Fibroblast of lung (primary cell): ENCODE results near the gene RAB17. TPM values are rescaled to one million over a fixed set of nuclear protein-coding genes. Genes with fewer than 3 reads are reported as not detected.

Source experiments
- DNase-seq, 2 donors: peaks; one replicate each; pipeline versions ENCODE4 v3.0.0 to v3.0.0-alpha.2; 2010; ENCODE audit warnings: low read depth in 2 of 2
- H2AFZ ChIP-seq: 2 replicates; pipeline ENCODE4 v1.5.1; 2012; ENCODE audit warnings: low read length, control low read depth, inconsistent platforms
- H3K27ac ChIP-seq: 2 replicates; pipeline ENCODE4 v1.5.1; 2011; ENCODE audit warnings: low read length, control low read depth; ENCODE audit not compliant: insufficient read depth
- H3K27me3 ChIP-seq: 2 replicates; pipeline ENCODE4 v1.5.1; 2011; ENCODE audit warnings: mild to moderate bottlenecking, low read length; ENCODE audit not compliant: control insufficient read depth, insufficient read depth
- H3K36me3 ChIP-seq: 2 replicates; pipeline ENCODE4 v1.5.1; 2011; ENCODE audit warnings: low read length; ENCODE audit not compliant: control insufficient read depth, insufficient read depth
- H3K4me1 ChIP-seq: 2 replicates; pipeline ENCODE4 v1.5.1; 2011; ENCODE audit warnings: low read length; ENCODE audit not compliant: control insufficient read depth, insufficient read depth; ENCODE audit errors: extremely low read depth
- H3K4me2 ChIP-seq: 2 replicates; pipeline ENCODE4 v1.5.1; 2011; ENCODE audit warnings: low read length, control low read depth; ENCODE audit not compliant: insufficient read depth; ENCODE audit errors: extremely low read depth
- H3K4me3 ChIP-seq, 4 experiments: fragments of 200-600 bp in 1 of 4; sonication (generic) in 1 of 4; replicated peaks in 1 of 4; 2 replicates each; pipeline ENCODE4 v1.5.1; 2011 to 2016; ENCODE audit warnings: low read length in 4 of 4, low read depth in 3 of 4, mild to moderate bottlenecking in 3 of 4, control low read depth in 2 of 4, inconsistent platforms in 1 of 4, mixed read lengths in 1 of 4; ENCODE audit not compliant: insufficient read depth in 1 of 4; ENCODE audit errors: control extremely low read depth in 1 of 4
- H3K79me2 ChIP-seq: 2 replicates; pipeline ENCODE4 v1.5.1; 2012; ENCODE audit warnings: mild to moderate bottlenecking, low read length, inconsistent platforms; ENCODE audit not compliant: control insufficient read depth, insufficient read depth
- H3K9ac ChIP-seq: 2 replicates; pipeline ENCODE4 v1.5.1; 2011; ENCODE audit warnings: mild to moderate bottlenecking, low read length, control low read depth; ENCODE audit not compliant: insufficient read depth
- H3K9me3 ChIP-seq: 2 replicates; pipeline ENCODE4 v1.5.1; 2012; ENCODE audit warnings: low read depth, low read length; ENCODE audit not compliant: control insufficient read depth, insufficient read depth
- H4K20me1 ChIP-seq: 2 replicates; pipeline ENCODE4 v1.5.1; 2011; ENCODE audit warnings: low read length; ENCODE audit not compliant: control insufficient read depth, insufficient read depth; ENCODE audit errors: extremely low read depth
- EZH2 ChIP-seq: IDR thresholded peaks from 2 replicates; pipeline ENCODE4 v1.5.1; 2012; ENCODE audit warnings: low read length, control low read depth, mild to moderate bottlenecking; ENCODE audit errors: missing control alignments
- polyA plus RNA-seq, 2 donors: library from polyadenylated mRNA; depleted of rRNA in 1 of 2; stranded (reverse) in 1 of 2; unstranded in 1 of 2; fragments of >200 nt; gene quantifications; 2 replicates each; pipeline ENCODE4 v1.2.1, GENCODE V29; 2011 to 2012; ENCODE audit warnings: missing spikeins in 1 of 2
- total RNA-seq: library from RNA; depleted of rRNA; stranded (reverse); fragments of >200 nt; gene quantifications from 2 replicates; pipeline ENCODE4 v1.2.1, GENCODE V29; 2014
- TF ChIP-seq, protein P1 (sequence below), 2 donors: IDR thresholded peaks in 1 of 2; conservative IDR thresholded peaks in 1 of 2; 1 replicate in 1 of 2; 2 replicates in 1 of 2; pipeline ENCODE4 v1.5.1; 2011 to 2012; ENCODE audit warnings: low read length in 2 of 2, control low read depth in 1 of 2, inconsistent platforms in 1 of 2, low read depth in 1 of 2, mild to moderate bottlenecking in 1 of 2

Gene RAB17
- total and polyA plus RNA-seq, 2 donors (not counting 1 experiment from before 2014, with no cell fraction given) = 0.17 to 0.22 TPM

DNA sequence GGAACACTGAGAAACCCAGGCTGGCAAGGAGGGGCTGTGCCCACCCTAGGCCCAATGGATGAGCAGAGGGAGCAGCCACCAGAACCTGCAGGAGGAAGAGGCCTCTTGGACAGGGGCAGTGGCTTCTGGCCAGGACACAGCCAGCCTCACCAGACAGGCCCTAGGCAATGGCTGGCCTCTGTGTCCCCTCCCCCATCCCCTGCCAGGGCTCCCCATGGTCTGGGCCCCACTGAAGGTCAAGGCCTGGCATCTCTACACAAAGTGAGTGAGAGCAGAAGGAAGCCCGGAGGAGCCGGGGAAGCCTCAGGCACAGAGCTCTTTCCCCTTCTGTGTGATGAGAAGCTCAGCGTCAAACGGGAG lies 17.8 kb downstream of the RAB17 start:
- TF ChIP-seq EZH2 = no peak
- TF ChIP-seq, protein P1, sequence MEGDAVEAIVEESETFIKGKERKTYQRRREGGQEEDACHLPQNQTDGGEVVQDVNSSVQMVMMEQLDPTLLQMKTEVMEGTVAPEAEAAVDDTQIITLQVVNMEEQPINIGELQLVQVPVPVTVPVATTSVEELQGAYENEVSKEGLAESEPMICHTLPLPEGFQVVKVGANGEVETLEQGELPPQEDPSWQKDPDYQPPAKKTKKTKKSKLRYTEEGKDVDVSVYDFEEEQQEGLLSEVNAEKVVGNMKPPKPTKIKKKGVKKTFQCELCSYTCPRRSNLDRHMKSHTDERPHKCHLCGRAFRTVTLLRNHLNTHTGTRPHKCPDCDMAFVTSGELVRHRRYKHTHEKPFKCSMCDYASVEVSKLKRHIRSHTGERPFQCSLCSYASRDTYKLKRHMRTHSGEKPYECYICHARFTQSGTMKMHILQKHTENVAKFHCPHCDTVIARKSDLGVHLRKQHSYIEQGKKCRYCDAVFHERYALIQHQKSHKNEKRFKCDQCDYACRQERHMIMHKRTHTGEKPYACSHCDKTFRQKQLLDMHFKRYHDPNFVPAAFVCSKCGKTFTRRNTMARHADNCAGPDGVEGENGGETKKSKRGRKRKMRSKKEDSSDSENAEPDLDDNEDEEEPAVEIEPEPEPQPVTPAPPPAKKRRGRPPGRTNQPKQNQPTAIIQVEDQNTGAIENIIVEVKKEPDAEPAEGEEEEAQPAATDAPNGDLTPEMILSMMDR (conservative IDR thresholded peaks at IDR 0.05 in 1 of 2, IDR thresholded peaks at IDR 0.05 in 1 of 2; ENCODE audit: low read depth in 1 of 2, low read length in 2 of 2) = no peak
- no peaks in the 10 kb centered on the region for H3K36me3 ChIP-seq
- no peak overlapping the region for H3K9ac ChIP-seq
- no peak overlapping the region for H3K4me3 ChIP-seq
- no peak overlapping the region for H3K4me2 ChIP-seq
- H3K27ac ChIP-seq = no peak overlapping the region
- peaks cover 2% of the 10 kb centered on the region for H3K4me1 ChIP-seq
- no peaks in the 10 kb centered on the region for H3K79me2 ChIP-seq
- no peaks in the 10 kb centered on the region for H4K20me1 ChIP-seq
- no peaks in the 10 kb centered on the region for H3K27me3 ChIP-seq
- H3K9me3 ChIP-seq = no peaks in the 10 kb centered on the region
- no peak overlapping the region for H2AFZ ChIP-seq
- no peak for DNase-seq

DNA sequence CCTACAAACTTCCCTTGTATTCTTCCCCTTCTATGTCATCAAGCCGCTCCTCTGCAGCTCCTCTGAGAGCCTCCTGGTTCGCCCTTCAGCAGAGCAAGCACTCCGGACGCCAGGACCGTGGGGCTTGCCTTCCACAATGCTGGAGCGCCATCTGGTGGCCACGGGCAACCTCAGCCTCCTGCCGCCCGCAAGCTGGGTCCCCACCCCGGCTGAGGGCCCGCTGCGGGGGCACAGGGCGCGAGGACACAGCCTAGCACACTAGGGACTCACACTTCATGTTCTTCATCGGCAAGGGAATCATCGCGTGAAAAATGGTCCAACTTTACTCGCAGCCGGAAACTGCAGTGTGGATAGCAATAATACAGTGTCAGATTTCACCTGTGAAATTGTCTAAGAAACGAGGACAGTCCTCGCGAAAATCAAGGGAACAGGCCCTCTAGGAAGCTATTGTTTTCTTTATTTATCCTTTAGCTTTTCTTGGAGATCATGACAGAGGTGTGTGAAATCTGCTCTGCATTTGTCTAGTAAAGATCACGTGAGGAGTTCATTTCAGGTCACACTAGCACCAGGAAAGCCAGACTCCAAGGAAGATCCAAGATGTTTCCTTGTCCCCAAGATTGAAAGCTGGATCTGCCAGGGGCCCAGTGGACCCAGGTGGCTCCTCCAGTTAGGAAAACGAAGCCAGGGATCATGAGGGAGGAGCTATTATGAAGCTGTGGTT lies 18.4 kb downstream of the RAB17 start:
- Histone ChIP-seq H3K4me3 (peak overlapping the region in 1 of 4 experiments; percentile 28), H3K9ac (no peak overlapping the region), H3K27ac (no peak overlapping the region), H3K36me3 (no peaks in the 10 kb centered on the region), H3K27me3 (no peaks in the 10 kb centered on the region), H3K4me2 (peak overlapping the region; percentile 66), H2AFZ (peak overlapping the region; percentile 20), H4K20me1 (no peaks in the 10 kb centered on the region), H3K4me1 (peaks cover 2% of the 10 kb centered on the region), H3K9me3 (no peaks in the 10 kb centered on the region), H3K79me2 (no peaks in the 10 kb centered on the region)
- peak; percentile 84 to 93 for DNase-seq
- no peak for TF ChIP-seq EZH2
- TF ChIP-seq, protein P1 (conservative IDR thresholded peaks at IDR 0.05 in 1 of 2, IDR thresholded peaks at IDR 0.05 in 1 of 2; ENCODE audit: low read depth in 1 of 2, low read length in 2 of 2) = peak; percentile 92 to 93

DNA sequence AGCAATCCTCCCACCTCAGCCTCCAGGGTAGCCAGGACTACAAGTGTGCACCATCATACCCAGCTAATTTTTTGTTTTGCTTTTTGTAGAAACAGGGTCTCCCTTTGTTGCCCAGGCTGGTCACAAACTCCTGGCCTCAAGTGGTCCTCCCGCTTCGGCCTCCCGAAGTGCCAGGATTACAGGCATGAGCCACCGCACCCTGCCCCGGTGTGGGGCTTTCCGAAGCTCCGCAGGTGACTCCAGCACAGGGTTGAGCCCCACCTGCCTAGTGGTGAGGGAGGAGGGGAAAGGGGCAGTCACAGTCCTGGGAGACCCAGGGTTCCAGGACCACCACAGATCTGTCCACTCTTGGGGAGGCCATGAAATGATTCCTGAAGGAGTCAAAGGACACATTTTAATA lies 19.0 kb downstream of the RAB17 start:
- H3K79me2 ChIP-seq = no peaks in the 10 kb centered on the region
- H3K4me3 ChIP-seq = no peak overlapping the region
- DNase-seq = no peak
- TF ChIP-seq, protein P1 (conservative IDR thresholded peaks at IDR 0.05 in 1 of 2, IDR thresholded peaks at IDR 0.05 in 1 of 2; ENCODE audit: low read depth in 1 of 2, low read length in 2 of 2) = no peak
- no peak for TF ChIP-seq EZH2
- no peaks in the 10 kb centered on the region for H3K36me3 ChIP-seq
- no peaks in the 10 kb centered on the region for H3K27me3 ChIP-seq
- H3K9me3 ChIP-seq = no peaks in the 10 kb centered on the region
- H3K27ac ChIP-seq = no peak overlapping the region
- H2AFZ ChIP-seq = peak overlapping the region; percentile 14
- peaks cover 2% of the 10 kb centered on the region for H3K4me1 ChIP-seq
- H4K20me1 ChIP-seq = no peaks in the 10 kb centered on the region
- H3K4me2 ChIP-seq = no peak overlapping the region
- no peak overlapping the region for H3K9ac ChIP-seq
